Measurements from ENCODE around the gene CLN6. TPM values are rescaled to one million over a fixed set of nuclear protein-coding genes. Genes with fewer than 3 reads are reported as not detected.

Gene CLN6
- total and polyA plus RNA-seq, 2 experiments from 2014 or later = 10.7 to 18.7 TPM

GRCh38 chr15:68265081-68265480, 35.6 kb upstream of the CLN6 start:
- H4K20me1 ChIP-seq (ENCODE audit: insufficient read depth, poor library complexity, severe bottlenecking) = no peaks in the 10 kb centered on the region
- no peaks in the 10 kb centered on the region for H3K36me3 ChIP-seq (replicated peaks; ENCODE audit: insufficient read depth, low read depth)
- DNase-seq (ENCODE audit: low spot score) = no peak
- no peaks in the 10 kb centered on the region for H3K4me1 ChIP-seq (ENCODE audit: insufficient read depth)
- H3K27me3 ChIP-seq = peaks cover 7% of the 10 kb centered on the region
- no peak overlapping the region for H3K27ac ChIP-seq
- no peaks in the 10 kb centered on the region for H3K9me2 ChIP-seq (replicated peaks; ENCODE audit: insufficient read depth)
- H3K79me2 ChIP-seq = no peaks in the 10 kb centered on the region
- TF ChIP-seq EZH2phosphoT487 (IDR thresholded peaks at IDR 0.05; ENCODE audit: low read depth, severe bottlenecking, unreplicated experiment) (no peak), EZH2 (IDR thresholded peaks at IDR 0.05; ENCODE audit: borderline replicate concordance) (no peak), CTCF (IDR thresholded peaks at IDR 0.05; ENCODE audit: poor library complexity) (no peak)
- H3K9me3 ChIP-seq (ENCODE audit: low read depth) = no peaks in the 10 kb centered on the region
- no peak overlapping the region for H3K4me2 ChIP-seq
- 89% methylated on average over 4 of the region's 4 CpGs for WGBS (ENCODE audit: low lambda C conversion rate, missing lambda C conversion rate)
- no peak overlapping the region for H3K4me3 ChIP-seq
- H2AFZ ChIP-seq = no peak overlapping the region

GRCh38 chr15:68264282-68264681, 34.8 kb upstream of the CLN6 start:
- Histone ChIP-seq H4K20me1 (ENCODE audit: insufficient read depth, poor library complexity, severe bottlenecking) (no peaks in the 10 kb centered on the region), H3K9me3 (ENCODE audit: low read depth) (no peaks in the 10 kb centered on the region), H3K9me2 (replicated peaks; ENCODE audit: insufficient read depth) (no peaks in the 10 kb centered on the region), H2AFZ (no peak overlapping the region), H3K27me3 (peaks cover 7% of the 10 kb centered on the region), H3K36me3 (replicated peaks; ENCODE audit: insufficient read depth, low read depth) (no peaks in the 10 kb centered on the region), H3K27ac (no peak overlapping the region), H3K4me1 (ENCODE audit: insufficient read depth) (no peaks in the 10 kb centered on the region), H3K4me3 (no peak overlapping the region), H3K79me2 (no peaks in the 10 kb centered on the region), H3K4me2 (no peak overlapping the region)
- TF ChIP-seq CTCF (IDR thresholded peaks at IDR 0.05; ENCODE audit: poor library complexity) (no peak), EZH2phosphoT487 (IDR thresholded peaks at IDR 0.05; ENCODE audit: low read depth, severe bottlenecking, unreplicated experiment) (no peak), EZH2 (IDR thresholded peaks at IDR 0.05; ENCODE audit: borderline replicate concordance) (no peak)
- WGBS (ENCODE audit: low lambda C conversion rate, missing lambda C conversion rate) = 39% methylated on average over 2 of the region's 2 CpGs
- no peak for DNase-seq (ENCODE audit: low spot score)

GRCh38 chr15:68262514-68263356, 33.2 kb upstream of the CLN6 start:
- Histone ChIP-seq H3K27me3 (peaks cover 7% of the 10 kb centered on the region), H3K4me3 (no peak overlapping the region), H3K4me2 (no peak overlapping the region), H2AFZ (no peak overlapping the region), H3K27ac (no peak overlapping the region), H3K4me1 (ENCODE audit: insufficient read depth) (no peaks in the 10 kb centered on the region), H4K20me1 (ENCODE audit: insufficient read depth, poor library complexity, severe bottlenecking) (no peaks in the 10 kb centered on the region), H3K9me3 (ENCODE audit: low read depth) (no peaks in the 10 kb centered on the region), H3K36me3 (replicated peaks; ENCODE audit: insufficient read depth, low read depth) (no peaks in the 10 kb centered on the region), H3K9me2 (replicated peaks; ENCODE audit: insufficient read depth) (no peaks in the 10 kb centered on the region), H3K79me2 (no peaks in the 10 kb centered on the region)
- DNase-seq (ENCODE audit: low spot score) = no peak
- TF ChIP-seq CTCF (IDR thresholded peaks at IDR 0.05; ENCODE audit: poor library complexity) = no peak
- TF ChIP-seq EZH2 (IDR thresholded peaks at IDR 0.05; ENCODE audit: borderline replicate concordance) = no peak
- TF ChIP-seq EZH2phosphoT487 (IDR thresholded peaks at IDR 0.05; ENCODE audit: low read depth, severe bottlenecking, unreplicated experiment) = no peak
- 61% methylated on average over 3 of the region's 5 CpGs for WGBS (ENCODE audit: low lambda C conversion rate, missing lambda C conversion rate)
